ENCODE data around the gene DPF3.

DPF3 gene

GRCh38 chr14:72608391-72609204 is 285.3 kb downstream of the DPF3 start:
- DNase-seq: no peak

- no peak for DNase-seq
Measured at GRCh38 chr14:72607386-72608130, 286.3 kb downstream of the DPF3 start.

- DNase-seq: no peak
Measured at GRCh38 chr14:72606879-72607278, 287.0 kb downstream of the DPF3 start.

GRCh38 chr14:72605921-72606220 is 288.0 kb downstream of the DPF3 start:
- no peak for DNase-seq

GRCh38 chr14:72605096-72605920 is 288.6 kb downstream of the DPF3 start:
- DNase-seq: no peak

- no peak for DNase-seq
Measured at GRCh38 chr14:72604133-72604532, 289.8 kb downstream of the DPF3 start.

- DNase-seq: no peak
Measured at GRCh38 chr14:72603639-72604038, 290.3 kb downstream of the DPF3 start.

GRCh38 chr14:72600551-72601330 is 293.2 kb downstream of the DPF3 start:
- no peak for DNase-seq

- DNase-seq: no peak
Measured at GRCh38 chr14:72599579-72600470, 294.1 kb downstream of the DPF3 start.

- no peak for DNase-seq
Measured at GRCh38 chr14:72598306-72598705, 295.6 kb downstream of the DPF3 start.

- no peak for DNase-seq
Measured at GRCh38 chr14:72597252-72598233, 296.4 kb downstream of the DPF3 start.

GRCh38 chr14:72595152-72595862 is 298.6 kb downstream of the DPF3 start:
- DNase-seq: no peak

GRCh38 chr14:72594099-72594901 is 299.6 kb downstream of the DPF3 start:
- DNase-seq: no peak

- no peak for DNase-seq
Measured at GRCh38 chr14:72591391-72591790, 302.5 kb downstream of the DPF3 start.

GRCh38 chr14:72590577-72590976 is 303.3 kb downstream of the DPF3 start:
- no peak for DNase-seq

GRCh38 chr14:72589652-72590051 is 304.2 kb downstream of the DPF3 start:
- DNase-seq: no peak

- no peak for DNase-seq
Measured at GRCh38 chr14:72588521-72588920, 305.4 kb downstream of the DPF3 start.

- DNase-seq: no peak
Measured at GRCh38 chr14:72583316-72584272, 310.3 kb downstream of the DPF3 start.
